Endothelial cell of umbilical vein (primary cell): Measurements from ENCODE around the gene CNOT1. TPM values are rescaled to one million over a fixed set of nuclear protein-coding genes. Genes with fewer than 3 reads are reported as not detected.

Experiments
- BruUV-seq: library from RNA; stranded (reverse); fragments of 400-500 nt; replicated peaks from 2 replicates; lab custom pipeline; 2021; lab: Mats Ljungman, UMichigan
- CTCF ChIA-PET: fragments of 300-600, 350-600 bp; sonication (Branson Sonifier 250); formaldehyde crosslinking; loops from one replicate; lab custom pipeline; 2021; ENCODE audit warnings: antibody characterized with exemption, inconsistent platforms; lab: Charles Lee
- POLR2A ChIA-PET: fragments of 300-600, 350-600 bp; sonication (Branson Sonifier 250); formaldehyde crosslinking; loops from one replicate; lab custom pipeline; 2021; ENCODE audit warnings: antibody characterized with exemption, inconsistent platforms; lab: Charles Lee
- DNase-seq: peaks from one replicate; pipeline ENCODE4 v3.0.0-alpha.2; 2011; ENCODE audit warnings: low read depth, low spot score
- FAIRE-seq: peaks from 2 replicates; lab custom pipeline; 2011; peaks lifted over from hg19 to GRCh38; lab: Jason Lieb, UNC
- H2AFZ ChIP-seq: 2 replicates; pipeline ENCODE4 v1.6.0; 2012; ENCODE audit warnings: low read depth, low read length, control low read depth, inconsistent platforms
- H3K27ac ChIP-seq: 2 replicates; pipeline ENCODE4 v1.5.1; 2011; ENCODE audit warnings: low read depth, mild to moderate bottlenecking, control low read depth, low read length, moderate library complexity; ENCODE audit not compliant: insufficient read depth
- H3K27me3 ChIP-seq, 2 experiments: 2 replicates each; pipeline versions ENCODE4 v1.6.0 to v1.6.1; 2011; ENCODE audit warnings: low read length in 2 of 2, mixed read lengths in 1 of 2; ENCODE audit not compliant: control insufficient read depth in 2 of 2, insufficient read depth in 2 of 2
- H3K36me3 ChIP-seq, 2 experiments: 2 replicates in 1 of 2; 3 replicates in 1 of 2; pipeline ENCODE4 v1.5.1; 2011; ENCODE audit warnings: low read length in 2 of 2, mild to moderate bottlenecking in 1 of 2, moderate library complexity in 1 of 2; ENCODE audit not compliant: control insufficient read depth in 2 of 2, insufficient read depth in 2 of 2; ENCODE audit errors: extremely low read depth in 1 of 2
- H3K4me1 ChIP-seq: 3 replicates; pipeline ENCODE4 v1.5.1; 2011; ENCODE audit warnings: mild to moderate bottlenecking, low read length; ENCODE audit not compliant: control insufficient read depth, insufficient read depth; ENCODE audit errors: extremely low read depth
- H3K4me2 ChIP-seq: 2 replicates; pipeline ENCODE4 v1.6.1; 2011; ENCODE audit warnings: low read length, control low read depth, mixed read lengths; ENCODE audit not compliant: insufficient read depth
- H3K4me3 ChIP-seq, 3 experiments: fragments of 200-600 bp in 1 of 3; sonication (generic), shearing (Covaris generic) in 1 of 3; replicated peaks in 1 of 3; 2 replicates each; pipeline ENCODE4 v1.5.1; 2011 to 2016; ENCODE audit warnings: control low read depth in 3 of 3, low read length in 3 of 3, mild to moderate bottlenecking in 2 of 3, inconsistent platforms in 1 of 3, low read depth in 1 of 3, moderate library complexity in 1 of 3; ENCODE audit not compliant: insufficient read depth in 1 of 3
- H3K79me2 ChIP-seq: 2 replicates; pipeline ENCODE4 v1.6.0; 2012; ENCODE audit warnings: low read length, inconsistent platforms; ENCODE audit not compliant: control insufficient read depth, insufficient read depth
- H3K9ac ChIP-seq: replicated peaks from 2 replicates; pipeline ENCODE3; 2011; ENCODE audit warnings: low read length, control low read depth; ENCODE audit not compliant: insufficient read depth; ENCODE audit errors: extremely low read depth
- H3K9me1 ChIP-seq: replicated peaks from 3 replicates; pipeline ENCODE4 v1.6.0; 2011; ENCODE audit warnings: mild to moderate bottlenecking, low read length; ENCODE audit not compliant: control insufficient read depth, insufficient read depth; ENCODE audit errors: extremely low read depth
- H3K9me3 ChIP-seq: replicated peaks from 2 replicates; pipeline ENCODE4 v1.5.1; 2012; ENCODE audit warnings: low read length, inconsistent platforms; ENCODE audit not compliant: control insufficient read depth, insufficient read depth
- H4K20me1 ChIP-seq: replicated peaks from 2 replicates; pipeline ENCODE3; 2011; ENCODE audit warnings: mild to moderate bottlenecking, low read length; ENCODE audit not compliant: control insufficient read depth, insufficient read depth; ENCODE audit errors: extremely low read depth
- CTCF ChIP-seq, 2 donors: IDR thresholded peaks; 1 replicate in 1 of 2; 2 replicates in 1 of 2; pipeline ENCODE4 v1.5.1; 2011; ENCODE audit warnings: low read length in 2 of 2, mild to moderate bottlenecking in 2 of 2, moderate library complexity in 2 of 2, control low read depth in 1 of 2, inconsistent platforms in 1 of 2, low read depth in 1 of 2; ENCODE audit not compliant: insufficient read depth in 1 of 2; ENCODE audit errors: extremely low read depth in 1 of 2
- EZH2 ChIP-seq: IDR thresholded peaks from 2 replicates; pipeline ENCODE4 v1.6.1; 2012; ENCODE audit warnings: borderline replicate concordance, low read depth, mild to moderate bottlenecking, moderate library complexity, low read length, inconsistent platforms; ENCODE audit not compliant: severe bottlenecking
- FOS ChIP-seq: IDR thresholded peaks from 2 replicates; pipeline ENCODE4 v1.6.1; 2011; ENCODE audit warnings: mild to moderate bottlenecking, low read length, moderate library complexity, borderline replicate concordance; ENCODE audit not compliant: insufficient read depth
- GATA2 ChIP-seq: IDR thresholded peaks from 2 replicates; pipeline ENCODE4 v1.7.0; 2011; ENCODE audit warnings: low read depth, mild to moderate bottlenecking, moderate library complexity, mixed read lengths, low read length; ENCODE audit not compliant: insufficient read length, insufficient read depth
- JUN ChIP-seq: IDR thresholded peaks from 2 replicates; pipeline ENCODE4 v1.6.1; 2011; ENCODE audit warnings: borderline replicate concordance, low read depth; ENCODE audit not compliant: insufficient read length, insufficient read depth
- MAX ChIP-seq: IDR thresholded peaks from 2 replicates; pipeline ENCODE4 v1.6.1; 2011; ENCODE audit not compliant: insufficient read depth, insufficient read length
- MYC ChIP-seq: IDR thresholded peaks from one replicate; pipeline ENCODE4 v1.6.1; 2011; ENCODE audit warnings: mild to moderate bottlenecking, low read depth, low read length
- POLR2A ChIP-seq: IDR thresholded peaks from 2 replicates; pipeline ENCODE4 v1.6.1; 2012; ENCODE audit warnings: low read depth, mild to moderate bottlenecking, control low read depth, low read length
- POLR2AphosphoS5 ChIP-seq: IDR thresholded peaks from 2 replicates; pipeline ENCODE4 v1.6.1; 2012; ENCODE audit warnings: low read depth, mild to moderate bottlenecking, control low read depth, low read length, moderate library complexity; ENCODE audit not compliant: insufficient read depth
- dilution Hi-C: fragments of 300-500 bp; cut with MboI; formaldehyde crosslinking; loops from one replicate; pipeline ENCODE4 v1.15.0; 2019; ENCODE audit warnings: low sequenced_read_pairs; ENCODE audit not compliant: extremely low pct_ligation_motif_present
- intact Hi-C: fragments of 100-400 bp; cut with micrococcal nuclease; formaldehyde crosslinking; loops from one replicate; pipeline ENCODE4 v1.10.0; 2022
- polyA plus RNA-seq, 4 experiments: library from polyadenylated mRNA; depleted of rRNA in 3 of 4; stranded (reverse) in 3 of 4; unstranded in 1 of 4; fragments of >200 nt; gene quantifications; 2 replicates each; pipeline versions ENCODE4 v1.2.1 to v1.2.3, GENCODE V29; 2011 to 2012; ENCODE audit warnings: missing spikeins in 1 of 4
- total RNA-seq: library from RNA; stranded (reverse); gene quantifications from 2 replicates; pipeline ENCODE4 v1.2.3, GENCODE V29; 2021

CNOT1 gene
- total and polyA plus RNA-seq, 2 donors (not counting 3 experiments of a cell fraction or from before 2014, with no cell fraction given), result 142 to 151 TPM

DNA sequence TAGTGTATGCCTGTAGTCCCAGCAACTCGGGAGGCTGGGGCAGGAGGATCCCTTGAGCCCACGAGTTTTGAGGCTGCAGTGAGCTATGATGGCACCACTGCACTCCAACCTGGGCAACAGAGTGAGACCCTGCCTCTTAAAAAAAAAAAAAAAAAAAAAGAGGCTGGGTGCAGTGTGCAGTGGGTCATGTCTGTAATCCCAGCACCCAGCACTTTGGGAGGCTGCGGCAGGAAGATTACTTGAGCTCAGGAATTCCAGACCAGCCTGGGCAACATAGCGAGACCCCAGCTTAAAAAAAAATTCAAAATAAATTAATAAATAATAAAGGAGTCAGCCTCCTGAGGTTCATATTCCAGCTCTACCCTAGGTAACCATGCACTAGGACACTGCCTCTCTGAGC lies 9.6 kb upstream of the CNOT1 start:
- Histone ChIP-seq H3K36me3 (no peaks in the 10 kb centered on the region), H3K9me3 (no peaks in the 10 kb centered on the region), H3K9me1 (no peaks in the 10 kb centered on the region), H2AFZ (no peak overlapping the region), H4K20me1 (no peaks in the 10 kb centered on the region), H3K4me2 (no peak overlapping the region), H3K9ac (no peak overlapping the region), H3K27ac (no peak overlapping the region), H3K4me1 (no peaks in the 10 kb centered on the region), H3K4me3 (no peak overlapping the region), H3K27me3 (peaks cover 0 to 3% of the 10 kb centered on the region in 2 experiments), H3K79me2 (no peaks in the 10 kb centered on the region)
- DNase-seq (no peak), FAIRE-seq (no peak)
- intact Hi-C loops, result loop anchor here (10.0 kb wide), 1 partner anchor 744 kb away; no protein-coding TSS in a partner anchor
- TF ChIP-seq FOS (no peak), CTCF (IDR thresholded peaks at IDR 0.05; ENCODE audit: extremely low read depth in 1 of 2, insufficient read depth in 1 of 2, low read depth in 1 of 2, low read length in 2 of 2) (no peak), MYC (no peak), JUN (no peak), MAX (no peak), EZH2 (no peak), POLR2AphosphoS5 (no peak), GATA2 (no peak), POLR2A (no peak)
- dilution Hi-C loops, result no loop called here
- POLR2A ChIA-PET, result no interaction called here
- BruUV-seq, result no TSS peak
- CTCF ChIA-PET, result interaction anchor here (0.8 to 1.6 kb wide), 2 partner anchors 22 to 127 kb away, joined by 3 to 7 read pairs; no protein-coding TSS in a partner anchor
